Measurements from ENCODE around the gene TSPAN13. TPM values are rescaled to one million over a fixed set of nuclear protein-coding genes. Genes with fewer than 3 reads are reported as not detected.

The TSPAN13 gene
- total RNA-seq, 1 donor from 2014 or later, result 36.7 TPM

Other genes starting within 250 kb of the TSPAN13 start
- gene LRRC72, start 226.9 kb upstream of the TSPAN13 start, total RNA-seq, result not detected in 2 replicates
- 24.7 and 25.0 TPM in 2 replicates for gene ANKMY2, start 108.0 kb upstream of the TSPAN13 start, total RNA-seq
- gene BZW2, start 107.6 kb upstream of the TSPAN13 start, total RNA-seq, result 98.2 and 108 TPM in 2 replicates
- gene AGR2, start 51.2 kb downstream of the TSPAN13 start, total RNA-seq, result not detected in 2 replicates
- not detected in 2 replicates for gene AGR3, start 128.2 kb downstream of the TSPAN13 start, total RNA-seq